LNCaP clone FGC (cell line): ENCODE measurements around the gene KCNK6.

ENCODE experiments used
- DNase-seq: peaks from one replicate; pipeline ENCODE4 v3.0.0-alpha.2; 2011; ENCODE audit warnings: low read depth
- H3K4me3 ChIP-seq: 2 replicates; pipeline ENCODE4 v1.5.1; 2011; ENCODE audit warnings: mild to moderate bottlenecking, low read depth, low read length, control low read depth
- TF ChIP-seq, protein P1 (sequence below): IDR thresholded peaks from 2 replicates; pipeline ENCODE4 v1.5.1; 2012; ENCODE audit warnings: mild to moderate bottlenecking; ENCODE audit not compliant: control insufficient read depth, insufficient read depth; ENCODE audit errors: extremely low read depth

The KCNK6 gene

DNA sequence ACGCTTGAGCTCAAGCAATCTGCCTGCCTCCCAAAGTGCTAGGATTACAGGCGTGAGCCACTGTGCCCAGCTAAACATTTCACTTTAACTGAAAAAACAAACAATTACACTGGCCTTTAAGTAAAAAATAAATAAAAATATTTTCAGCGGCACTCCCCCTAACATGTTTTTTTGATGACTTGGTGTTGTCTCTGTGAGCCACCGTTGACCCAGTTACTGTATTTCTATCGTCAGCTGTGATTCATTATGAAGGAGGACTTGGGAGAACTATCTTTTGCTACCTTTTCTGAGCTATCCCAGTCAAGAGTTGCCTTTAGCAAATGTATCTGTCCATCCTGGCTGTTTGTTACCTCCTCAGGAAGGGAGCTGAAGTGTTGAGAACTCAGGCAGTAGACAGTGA, 34.1 kb upstream of the KCNK6 start:
- DNase-seq, result no peak
- H3K4me3 ChIP-seq, result no peak overlapping the region
- TF ChIP-seq, protein P1, sequence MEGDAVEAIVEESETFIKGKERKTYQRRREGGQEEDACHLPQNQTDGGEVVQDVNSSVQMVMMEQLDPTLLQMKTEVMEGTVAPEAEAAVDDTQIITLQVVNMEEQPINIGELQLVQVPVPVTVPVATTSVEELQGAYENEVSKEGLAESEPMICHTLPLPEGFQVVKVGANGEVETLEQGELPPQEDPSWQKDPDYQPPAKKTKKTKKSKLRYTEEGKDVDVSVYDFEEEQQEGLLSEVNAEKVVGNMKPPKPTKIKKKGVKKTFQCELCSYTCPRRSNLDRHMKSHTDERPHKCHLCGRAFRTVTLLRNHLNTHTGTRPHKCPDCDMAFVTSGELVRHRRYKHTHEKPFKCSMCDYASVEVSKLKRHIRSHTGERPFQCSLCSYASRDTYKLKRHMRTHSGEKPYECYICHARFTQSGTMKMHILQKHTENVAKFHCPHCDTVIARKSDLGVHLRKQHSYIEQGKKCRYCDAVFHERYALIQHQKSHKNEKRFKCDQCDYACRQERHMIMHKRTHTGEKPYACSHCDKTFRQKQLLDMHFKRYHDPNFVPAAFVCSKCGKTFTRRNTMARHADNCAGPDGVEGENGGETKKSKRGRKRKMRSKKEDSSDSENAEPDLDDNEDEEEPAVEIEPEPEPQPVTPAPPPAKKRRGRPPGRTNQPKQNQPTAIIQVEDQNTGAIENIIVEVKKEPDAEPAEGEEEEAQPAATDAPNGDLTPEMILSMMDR, result no peak

DNA sequence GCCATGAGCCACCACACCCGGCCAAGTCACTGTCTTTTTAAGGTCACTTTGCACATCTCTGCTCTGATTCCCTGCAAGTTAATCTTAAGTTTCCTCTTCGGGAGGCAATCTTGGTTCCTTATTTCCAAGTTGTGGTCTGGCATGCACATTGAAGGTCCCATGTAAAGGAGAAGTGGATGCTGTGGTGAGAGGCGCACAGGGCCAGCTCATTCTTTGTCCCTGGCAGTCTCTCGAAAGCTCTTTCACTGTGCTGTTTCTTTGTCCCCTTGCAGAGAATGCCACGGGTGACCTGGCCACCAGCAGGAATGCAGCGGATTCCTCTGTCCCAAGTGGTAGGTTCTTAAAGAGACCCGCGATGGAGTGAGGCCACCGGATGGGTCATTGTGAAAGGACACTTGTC, 32.0 kb upstream of the KCNK6 start:
- no peak for DNase-seq

DNA sequence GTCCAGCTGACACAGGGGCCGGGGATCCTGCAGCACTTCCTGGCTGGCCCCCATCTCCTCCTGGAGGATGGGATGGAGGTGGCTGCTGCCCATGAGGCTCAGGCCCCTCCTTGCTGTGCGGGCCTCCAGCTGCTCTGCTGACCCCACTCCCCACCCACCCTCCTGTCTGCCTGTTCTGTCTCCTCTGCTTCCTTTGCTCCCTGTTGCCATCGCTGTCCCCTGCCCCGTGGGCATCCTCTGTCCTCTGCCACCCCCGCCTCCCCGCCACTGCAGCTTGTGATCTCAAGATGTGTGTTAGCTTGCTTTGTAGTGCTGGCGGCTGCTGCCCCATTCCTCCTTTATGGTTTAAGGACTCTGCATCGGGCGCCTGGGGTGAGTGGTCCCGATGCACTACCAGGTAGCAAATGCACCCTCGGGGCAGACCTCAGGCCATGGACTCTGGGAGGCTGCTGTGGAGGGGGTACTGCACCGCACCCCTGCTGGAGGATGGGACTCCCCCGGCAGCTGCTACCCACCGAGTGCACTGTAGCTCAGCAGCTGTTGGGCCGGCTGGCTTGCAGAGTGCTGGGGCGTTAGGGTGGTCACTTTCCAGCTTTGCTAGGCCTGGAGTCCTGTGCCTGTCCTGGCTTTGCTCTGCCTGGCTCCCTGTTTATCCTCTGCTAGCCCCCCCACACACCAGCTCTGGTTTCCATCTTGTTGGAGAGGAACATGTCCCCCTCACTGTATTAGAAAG, 31.4 kb upstream of the KCNK6 start:
- no peak for DNase-seq
- TF ChIP-seq, protein P1, result no peak
- no peak overlapping the region for H3K4me3 ChIP-seq

More for the DNA sequence above, 32.0 kb upstream of the KCNK6 start:
- TF ChIP-seq, protein P1, result no peak
- no peak overlapping the region for H3K4me3 ChIP-seq

DNA sequence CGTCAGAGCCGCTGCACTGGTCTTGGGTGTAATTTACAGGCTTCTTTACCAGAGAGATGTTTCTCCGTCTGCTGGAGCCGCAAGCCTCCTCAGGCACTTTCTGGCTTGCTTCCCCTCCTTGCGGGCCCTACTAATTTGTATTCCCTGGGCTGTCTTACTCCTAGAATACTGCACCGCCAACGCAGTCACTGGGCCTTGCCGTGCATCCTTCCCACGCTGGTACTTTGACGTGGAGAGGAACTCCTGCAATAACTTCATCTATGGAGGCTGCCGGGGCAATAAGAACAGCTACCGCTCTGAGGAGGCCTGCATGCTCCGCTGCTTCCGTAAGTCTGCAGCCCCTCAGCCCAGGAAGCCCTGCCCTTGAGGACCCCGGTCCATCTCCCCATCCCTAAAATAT, 29.7 kb upstream of the KCNK6 start:
- no peak overlapping the region for H3K4me3 ChIP-seq
- no peak for DNase-seq
- TF ChIP-seq, protein P1, result no peak

DNA sequence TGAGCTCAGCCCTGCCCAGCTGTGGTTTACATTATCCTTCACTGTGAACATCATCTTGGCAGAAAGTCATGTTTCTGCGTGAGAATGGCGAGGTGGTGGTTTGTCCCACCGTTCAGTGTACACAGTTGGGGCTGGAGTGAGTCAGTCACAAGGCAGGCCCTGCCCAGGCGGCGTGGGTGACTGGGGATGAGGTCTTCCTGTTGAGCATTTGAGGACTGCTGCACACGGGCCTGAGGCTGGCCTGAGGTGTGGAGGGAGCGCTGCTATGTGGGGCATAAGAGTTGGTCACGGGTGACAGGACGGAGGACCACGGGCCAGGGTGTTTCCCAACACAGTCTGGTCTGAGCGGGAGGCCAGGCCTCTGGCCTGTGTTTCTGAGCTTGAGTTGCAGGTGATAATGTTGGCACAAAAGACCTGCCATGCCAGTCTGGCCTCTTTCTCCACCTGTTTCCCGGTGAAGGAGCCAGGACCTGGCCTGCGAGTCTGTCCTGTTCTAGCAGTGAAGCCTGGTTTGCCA, 29.0 kb upstream of the KCNK6 start:
- peak; percentile 97 for DNase-seq
- TF ChIP-seq, protein P1, result no peak
- H3K4me3 ChIP-seq, result peak overlapping the region; percentile 26

DNA sequence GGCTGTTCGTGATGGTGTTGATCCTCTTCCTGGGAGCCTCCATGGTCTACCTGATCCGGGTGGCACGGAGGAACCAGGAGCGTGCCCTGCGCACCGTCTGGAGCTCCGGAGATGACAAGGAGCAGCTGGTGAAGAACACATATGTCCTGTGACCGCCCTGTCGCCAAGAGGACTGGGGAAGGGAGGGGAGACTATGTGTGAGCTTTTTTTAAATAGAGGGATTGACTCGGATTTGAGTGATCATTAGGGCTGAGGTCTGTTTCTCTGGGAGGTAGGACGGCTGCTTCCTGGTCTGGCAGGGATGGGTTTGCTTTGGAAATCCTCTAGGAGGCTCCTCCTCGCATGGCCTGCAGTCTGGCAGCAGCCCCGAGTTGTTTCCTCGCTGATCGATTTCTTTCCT, 27.8 kb upstream of the KCNK6 start:
- TF ChIP-seq, protein P1, result peak; percentile 30; the same call in 1 of the 2 replicates
- H3K4me3 ChIP-seq, result no peak overlapping the region; the same call in none of the 2 replicates
- DNase-seq, result no peak

DNA sequence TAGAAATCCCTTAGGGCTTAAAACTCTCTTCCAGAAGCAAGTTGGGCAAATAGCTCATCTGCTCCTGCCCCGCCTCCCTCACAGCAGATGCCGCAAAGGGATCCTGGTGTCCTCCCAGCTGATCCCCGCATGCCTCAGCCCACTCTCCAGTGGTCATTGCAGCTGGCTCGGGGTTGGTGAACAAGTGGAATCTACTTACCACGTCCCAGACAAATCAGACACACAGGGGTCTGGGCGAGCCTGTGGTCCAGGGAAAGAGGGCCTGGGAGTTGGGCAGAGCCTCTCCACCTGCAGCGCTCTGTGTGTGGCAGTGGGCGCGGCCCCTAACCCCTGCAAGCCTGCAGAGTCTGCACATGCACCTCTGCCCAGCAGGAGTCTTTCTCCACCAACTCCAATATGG, 26.4 kb upstream of the KCNK6 start:
- TF ChIP-seq, protein P1, result no peak
- H3K4me3 ChIP-seq, result no peak overlapping the region
- DNase-seq, result no peak
